ENCODE results near the gene ZC2HC1C.

ZC2HC1C gene

GRCh38 chr14:75069121-75069810 is at the start of gene ZC2HC1C:
Gene ZC2HC1C, plus strand, starts transcription at chr14:75069641. Its CDS starts 933 bp downstream, at chr14:75070574.
- peak; percentile 78 for DNase-seq

GRCh38 chr14:75022655-75023054 is 46.8 kb upstream of the ZC2HC1C start:
- no peak for DNase-seq

- no peak for DNase-seq
Observed at GRCh38 chr14:75023108-75023507, 46.3 kb upstream of the ZC2HC1C start.

- no peak for DNase-seq
Observed at GRCh38 chr14:75025082-75025481, 44.4 kb upstream of the ZC2HC1C start.

DNA sequence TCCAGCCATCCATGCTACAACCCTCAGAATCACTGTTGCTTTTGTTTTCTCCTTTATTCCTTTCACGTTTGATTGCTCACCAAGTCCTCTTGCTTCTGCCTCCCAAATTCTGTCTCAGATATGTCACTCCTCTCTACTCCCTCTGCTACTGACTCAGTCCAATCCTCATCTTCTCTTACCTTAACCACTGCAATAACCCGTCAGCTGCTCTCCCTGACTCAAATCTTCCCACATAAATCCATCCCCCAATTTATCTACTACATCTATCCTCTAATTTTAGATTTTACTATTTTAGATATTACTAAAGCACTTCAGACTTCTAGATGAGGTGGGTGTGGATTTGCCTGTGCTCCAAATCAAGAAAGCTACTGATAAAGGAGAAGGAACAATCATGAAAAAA is 43.6 kb upstream of the ZC2HC1C start:
- DNase-seq: no peak

DNA sequence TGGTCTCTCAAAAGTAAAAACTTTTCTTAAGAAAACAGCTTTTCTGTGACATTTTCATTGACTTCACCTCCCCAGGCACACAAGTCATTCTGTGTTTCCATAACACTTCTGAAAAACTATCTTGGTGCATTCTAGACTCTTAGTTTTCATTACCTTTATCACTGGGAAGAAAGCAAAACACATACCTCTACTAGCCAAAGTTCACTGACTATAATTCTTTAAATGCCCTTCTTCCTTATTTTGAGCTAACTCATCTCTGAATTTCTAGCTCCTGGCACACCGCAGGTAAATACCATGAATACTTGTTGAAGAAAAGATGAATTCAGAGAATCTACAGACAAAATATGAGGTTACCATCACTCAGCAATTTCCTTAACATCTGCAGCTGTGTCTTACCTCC is 39.3 kb upstream of the ZC2HC1C start:
- DNase-seq: no peak

- DNase-seq: no peak
Observed at GRCh38 chr14:75032939-75033338, 36.5 kb upstream of the ZC2HC1C start.

- DNase-seq: no peak
Observed at GRCh38 chr14:75040507-75040906, 28.9 kb upstream of the ZC2HC1C start.

DNA sequence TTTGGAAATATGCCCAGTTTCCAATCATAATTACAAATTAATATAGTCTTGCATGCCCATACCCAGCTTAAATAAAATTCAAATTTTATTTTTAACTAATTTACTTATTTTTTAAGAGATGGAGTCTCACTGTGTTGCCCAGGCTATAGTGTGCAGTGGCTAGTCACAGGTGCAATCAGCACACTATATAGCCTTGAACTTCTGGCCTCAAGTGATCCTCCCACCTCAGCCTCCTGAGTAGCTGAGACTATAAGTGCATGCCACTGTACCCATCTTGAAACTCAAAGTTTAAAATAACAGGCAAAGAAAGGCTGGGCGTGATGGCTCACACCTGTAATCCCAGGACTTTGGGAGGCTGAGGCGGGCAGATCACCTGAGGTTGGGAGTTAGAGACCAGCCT is 28.5 kb upstream of the ZC2HC1C start:
- DNase-seq: no peak

DNA sequence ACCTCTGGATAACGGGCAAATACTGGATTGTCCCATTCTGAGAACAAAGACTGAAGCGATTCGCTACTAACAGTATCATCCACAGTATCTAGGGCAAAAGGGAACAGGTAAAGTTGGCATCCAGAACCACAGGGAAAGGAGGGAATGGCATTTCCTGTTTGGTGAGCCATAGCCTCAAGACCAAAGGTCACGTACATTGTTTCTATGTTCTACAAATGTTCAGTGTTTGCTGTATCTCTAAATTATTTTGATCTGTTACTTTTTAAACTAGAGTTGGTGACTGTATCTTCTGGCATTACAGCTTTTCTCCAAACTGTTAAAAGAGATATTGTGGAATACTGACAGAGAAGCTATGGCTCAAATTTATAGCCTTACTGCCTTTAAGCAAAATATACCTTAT is 27.8 kb upstream of the ZC2HC1C start:
- DNase-seq: no peak

DNA sequence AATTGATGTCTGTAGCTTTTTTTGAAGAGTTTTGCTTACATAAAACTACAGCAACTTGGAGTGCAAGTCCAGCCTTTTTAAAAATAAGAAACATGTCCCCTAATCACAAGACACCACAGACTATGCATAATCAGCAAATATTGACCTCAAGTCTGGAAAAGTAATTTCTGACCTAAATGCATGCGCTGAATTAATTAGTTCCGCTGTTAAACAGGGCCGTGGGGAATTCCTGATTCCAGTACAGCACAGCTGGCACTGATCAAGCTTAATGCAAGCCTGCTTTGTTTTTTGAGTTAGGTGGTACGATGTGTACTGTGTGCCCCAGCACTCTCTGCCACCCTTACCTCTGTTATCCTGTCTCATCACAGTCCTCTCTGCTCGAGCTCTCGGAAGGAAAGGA is 27.4 kb upstream of the ZC2HC1C start:
- peak; percentile 21 for DNase-seq

- peak; percentile 80 for DNase-seq
Observed at GRCh38 chr14:75044322-75044721, 25.1 kb upstream of the ZC2HC1C start.

GRCh38 chr14:75044752-75045151 is 24.7 kb upstream of the ZC2HC1C start:
- DNase-seq: no peak

DNA sequence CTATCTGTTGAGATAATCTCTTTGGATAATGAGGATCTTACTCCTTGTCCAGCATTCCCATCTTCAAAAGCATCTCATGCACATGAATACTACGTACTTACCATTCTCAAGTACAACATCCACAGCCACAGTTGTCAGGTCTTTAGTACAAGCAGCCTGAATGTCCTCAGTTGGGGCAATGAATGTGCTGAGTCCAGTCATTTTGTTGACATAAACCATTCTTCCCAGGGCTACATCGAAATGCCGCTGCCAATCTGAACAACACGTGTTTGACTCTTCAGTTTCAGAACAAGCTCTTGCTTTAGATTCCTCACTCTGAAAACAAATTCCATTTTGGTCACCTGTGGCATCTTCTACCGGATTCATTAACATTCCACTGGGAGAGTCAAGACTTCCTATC is 23.2 kb upstream of the ZC2HC1C start:
- no peak for DNase-seq

DNA sequence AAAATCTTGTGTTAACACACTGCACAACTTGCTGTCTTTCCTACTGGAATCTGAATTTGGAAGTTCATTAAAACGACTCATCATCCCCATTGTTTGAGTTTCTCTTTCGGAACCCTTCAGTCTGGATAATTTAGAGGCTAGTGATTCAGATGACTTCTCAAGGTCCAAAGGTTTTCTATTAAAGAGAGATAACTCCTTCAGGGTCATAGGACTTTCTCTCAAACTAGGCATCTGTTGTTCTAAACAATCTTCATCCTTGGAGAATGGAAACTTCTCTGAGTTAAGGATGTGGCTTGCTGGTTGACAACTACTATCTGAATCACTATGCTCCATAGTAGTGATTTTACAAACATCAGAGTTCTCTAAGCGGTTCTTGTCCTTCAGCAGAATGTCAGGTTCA is 22.5 kb upstream of the ZC2HC1C start:
- no peak for DNase-seq

GRCh38 chr14:75047506-75047905 is 21.9 kb upstream of the ZC2HC1C start:
- DNase-seq: peak; percentile 17

DNA sequence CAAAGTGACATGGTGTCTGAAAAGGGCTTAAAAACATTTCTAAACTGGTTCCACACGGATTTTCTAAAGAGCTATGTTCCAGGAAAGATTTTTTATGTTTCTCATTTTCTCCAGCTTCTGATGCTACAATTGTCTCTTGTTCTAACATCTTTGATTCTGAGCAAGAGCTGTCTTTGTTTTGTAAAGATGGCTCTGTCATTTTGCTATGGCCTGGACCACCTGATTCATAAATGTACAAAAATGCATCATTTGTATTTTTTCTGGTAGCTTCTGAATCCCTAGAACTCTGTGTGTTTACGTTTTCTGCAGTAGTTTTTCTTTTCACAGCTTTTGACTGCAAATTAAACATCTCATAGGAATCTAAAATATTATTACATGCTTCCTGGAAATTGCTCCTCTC is 21.3 kb upstream of the ZC2HC1C start:
- DNase-seq: no peak

DNA sequence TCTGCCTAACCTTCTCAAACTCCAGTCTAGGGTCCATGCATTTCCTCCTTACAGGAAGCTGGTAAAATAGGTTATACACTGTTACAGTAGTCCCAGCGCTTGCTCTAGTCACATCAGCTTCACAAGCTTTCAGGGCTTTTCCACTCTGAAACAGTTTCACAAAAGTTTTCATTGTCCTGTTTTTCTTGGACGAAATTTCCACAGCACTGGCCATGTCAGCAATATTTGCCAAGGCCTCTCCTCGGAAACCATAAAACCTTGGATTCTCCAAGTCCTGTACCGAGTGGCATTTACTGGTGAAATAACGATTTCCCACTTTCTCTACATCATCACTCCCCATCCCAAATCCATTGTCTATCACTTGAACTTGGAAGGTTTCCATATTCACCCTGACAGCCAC is 20.3 kb upstream of the ZC2HC1C start:
- DNase-seq: no peak

- DNase-seq: peak; percentile 39
Observed at GRCh38 chr14:75049731-75050201, 19.7 kb upstream of the ZC2HC1C start.

GRCh38 chr14:75050852-75051555 is 18.4 kb upstream of the ZC2HC1C start, which contains the start of gene MLH3:
Gene MLH3, minus strand, starts transcription at chr14:75051467. Its CDS starts 1,812 bp downstream, at chr14:75049655.
- peak; percentile 82 for DNase-seq

- no peak for DNase-seq
Observed at GRCh38 chr14:75051556-75051899, 17.9 kb upstream of the ZC2HC1C start.

GRCh38 chr14:75053396-75054291 is 15.8 kb upstream of the ZC2HC1C start:
- DNase-seq: peak; percentile 57

DNA sequence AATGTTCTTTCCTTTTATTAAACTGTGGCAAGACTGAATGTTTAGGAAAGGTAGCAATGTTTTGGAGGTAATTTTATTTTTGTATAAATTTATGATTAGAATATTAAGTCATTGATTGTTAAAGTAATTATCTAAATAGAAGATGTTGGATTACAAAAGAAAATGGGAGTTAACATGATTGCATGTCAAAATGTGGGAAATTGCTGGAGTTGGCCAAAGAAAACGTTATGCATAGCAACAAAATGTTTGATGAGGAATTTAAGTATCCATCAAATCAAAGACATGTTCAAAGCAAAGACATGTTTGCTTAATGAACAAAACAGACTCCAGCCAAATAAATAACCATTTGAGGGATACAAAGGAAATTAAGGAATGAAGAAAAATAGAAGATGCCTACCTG is 15.0 kb upstream of the ZC2HC1C start:
- DNase-seq: no peak

Data from fibroblast of skin of right quadriceps (primary cell).